Lower leg skin (tissue), 4 donors: Measurements from ENCODE around the gene GLS. TPM values are rescaled to one million over a fixed set of nuclear protein-coding genes. Genes with fewer than 3 reads are reported as not detected.

Experiments used
- DNase-seq, 2 donors: peaks; one replicate each; pipeline ENCODE4 v3.0.0-alpha.2; 2019; ENCODE audit warnings: low spot score in 2 of 2
- H3K4me3 ChIP-seq: fragments of 200-600 bp; sonication (generic); 2 replicates; pipeline ENCODE4 v1.5.1; 2017; ENCODE audit warnings: mild to moderate bottlenecking, low read depth; ENCODE audit not compliant: poor library complexity, severe bottlenecking
- POLR2A ChIP-seq, 2 donors: fragments of 450-650 bp; IDR thresholded peaks; one replicate each; pipeline ENCODE4 v1.6.1; 2016 to 2017; ENCODE audit warnings: antibody characterized with exemption in 2 of 2, mild to moderate bottlenecking in 1 of 2, moderate library complexity in 1 of 2
- WGBS, 2 donors: methylation state at CpG; one replicate each; pipeline ENCODE4 v1.1.5; 2018; 5-methylcytosine and 5-hydroxymethylcytosine counted together
- intact Hi-C: fragments of 100-400 bp; cut with DNase I; formaldehyde crosslinking; loops from one replicate; pipeline ENCODE4 v1.15.0; 2023; ENCODE audit warnings: low total_unique reads
- total RNA-seq, 4 donors: library from RNA; depleted of rRNA; stranded (reverse); fragments of >200 nt; gene quantifications; one replicate each; pipeline ENCODE4 v1.1.0, GENCODE V29; 2016
- TF ChIP-seq, protein P1 (sequence below), 3 donors: fragments of 450-650 bp; IDR thresholded peaks; one replicate each; pipeline ENCODE4 v1.5.1; 2016; ENCODE audit warnings: antibody characterized with exemption in 3 of 3, mild to moderate bottlenecking in 3 of 3, moderate library complexity in 2 of 3

Gene GLS
- total RNA-seq, 4 donors from 2014 or later: 55.3 to 86.2 (median 67.6) TPM

DNA sequence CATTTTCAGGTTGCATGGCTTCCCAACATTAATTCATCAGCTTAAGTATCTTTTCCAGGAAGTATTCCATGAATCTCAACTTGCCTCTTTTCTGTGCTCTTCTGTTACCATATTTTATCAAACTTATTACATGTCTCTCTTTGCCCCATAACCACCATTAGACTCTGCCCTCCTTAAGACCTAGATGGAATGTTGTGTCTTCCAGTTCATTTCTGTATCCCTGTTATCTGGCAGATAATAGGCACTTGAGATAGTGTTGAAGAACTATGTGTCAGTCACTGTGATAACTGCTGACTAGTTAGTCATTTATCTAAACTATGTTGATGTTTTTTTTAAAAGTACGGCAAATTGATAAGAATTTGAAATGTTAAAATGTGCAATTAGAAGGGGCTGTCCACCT, 41.8 kb downstream of the GLS start:
- WGBS, 2 donors: 96% methylated on average over 1 of the region's 1 CpG
- no peak for TF ChIP-seq POLR2A (IDR thresholded peaks at IDR 0.05)
- TF ChIP-seq, protein P1, sequence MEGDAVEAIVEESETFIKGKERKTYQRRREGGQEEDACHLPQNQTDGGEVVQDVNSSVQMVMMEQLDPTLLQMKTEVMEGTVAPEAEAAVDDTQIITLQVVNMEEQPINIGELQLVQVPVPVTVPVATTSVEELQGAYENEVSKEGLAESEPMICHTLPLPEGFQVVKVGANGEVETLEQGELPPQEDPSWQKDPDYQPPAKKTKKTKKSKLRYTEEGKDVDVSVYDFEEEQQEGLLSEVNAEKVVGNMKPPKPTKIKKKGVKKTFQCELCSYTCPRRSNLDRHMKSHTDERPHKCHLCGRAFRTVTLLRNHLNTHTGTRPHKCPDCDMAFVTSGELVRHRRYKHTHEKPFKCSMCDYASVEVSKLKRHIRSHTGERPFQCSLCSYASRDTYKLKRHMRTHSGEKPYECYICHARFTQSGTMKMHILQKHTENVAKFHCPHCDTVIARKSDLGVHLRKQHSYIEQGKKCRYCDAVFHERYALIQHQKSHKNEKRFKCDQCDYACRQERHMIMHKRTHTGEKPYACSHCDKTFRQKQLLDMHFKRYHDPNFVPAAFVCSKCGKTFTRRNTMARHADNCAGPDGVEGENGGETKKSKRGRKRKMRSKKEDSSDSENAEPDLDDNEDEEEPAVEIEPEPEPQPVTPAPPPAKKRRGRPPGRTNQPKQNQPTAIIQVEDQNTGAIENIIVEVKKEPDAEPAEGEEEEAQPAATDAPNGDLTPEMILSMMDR (IDR thresholded peaks at IDR 0.05): no peak
- no peak overlapping the region for H3K4me3 ChIP-seq
- no peak for DNase-seq
- intact Hi-C loops: no loop called here

- intact Hi-C loops: no loop called here
- DNase-seq: no peak
- no peak overlapping the region for H3K4me3 ChIP-seq
- TF ChIP-seq POLR2A (IDR thresholded peaks at IDR 0.05): no peak
- TF ChIP-seq, protein P1 (IDR thresholded peaks at IDR 0.05): no peak
- 60 to 68% methylated on average over 2 of the region's 2 CpGs for WGBS, 2 donors
Observed at GRCh38 chr2:190927301-190927700, 46.7 kb downstream of the GLS start.

DNA sequence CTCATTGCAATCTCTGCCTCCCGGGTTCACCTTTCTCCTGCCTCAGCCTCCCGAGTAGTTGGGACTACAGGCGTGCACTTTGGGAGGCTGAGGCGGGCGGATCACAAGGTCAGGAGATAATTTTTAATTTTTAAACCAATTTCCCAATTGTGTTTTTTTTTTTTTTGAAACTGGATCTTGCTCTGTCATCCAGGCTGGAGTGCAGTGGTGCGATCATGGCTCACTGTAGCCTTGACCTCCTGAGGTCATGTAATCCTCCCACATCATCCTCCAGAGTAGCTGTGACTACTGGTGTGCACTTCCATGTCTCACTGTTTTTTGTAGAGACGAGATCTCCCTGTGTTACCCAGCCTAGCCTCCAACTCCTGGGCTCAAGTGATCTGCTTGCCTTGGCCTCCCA, 49.3 kb downstream of the GLS start:
- intact Hi-C loops: no loop called here
- H3K4me3 ChIP-seq: no peak overlapping the region
- no peak for DNase-seq
- WGBS, 2 donors: 96 to 97% methylated on average over 7 of the region's 7 CpGs
- TF ChIP-seq, protein P1 (IDR thresholded peaks at IDR 0.05): no peak
- no peak for TF ChIP-seq POLR2A (IDR thresholded peaks at IDR 0.05)

DNA sequence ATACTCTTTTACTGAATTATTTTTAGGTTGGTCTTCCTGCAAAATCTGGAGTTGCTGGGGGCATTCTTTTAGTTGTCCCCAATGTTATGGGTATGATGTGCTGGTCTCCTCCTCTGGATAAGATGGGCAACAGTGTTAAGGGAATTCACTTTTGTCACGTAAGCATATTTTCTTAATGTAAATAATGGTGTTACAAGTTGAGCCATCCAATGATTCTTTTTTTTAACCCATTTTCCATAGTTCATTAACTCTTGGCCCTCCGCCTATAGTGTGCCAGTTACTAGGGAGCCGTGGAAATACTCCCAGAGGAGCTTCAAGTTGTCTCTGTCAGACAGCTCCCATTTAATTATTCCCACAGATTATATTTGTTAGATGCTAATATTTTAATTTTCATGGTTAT, 49.8 kb downstream of the GLS start:
- intact Hi-C loops: no loop called here
- H3K4me3 ChIP-seq: no peak overlapping the region
- no peak for DNase-seq
- TF ChIP-seq, protein P1 (IDR thresholded peaks at IDR 0.05): no peak
- no peak for TF ChIP-seq POLR2A (IDR thresholded peaks at IDR 0.05)
- 95% methylated on average over 3 of the region's 3 CpGs for WGBS, 2 donors

- WGBS, 2 donors: 84% methylated on average over 1 of the region's 1 CpG
- H3K4me3 ChIP-seq: no peak overlapping the region
- DNase-seq: no peak
- no peak for TF ChIP-seq POLR2A (IDR thresholded peaks at IDR 0.05)
- TF ChIP-seq, protein P1 (IDR thresholded peaks at IDR 0.05): no peak
- intact Hi-C loops: no loop called here
Observed at GRCh38 chr2:190932514-190932913, 51.9 kb downstream of the GLS start.

DNA sequence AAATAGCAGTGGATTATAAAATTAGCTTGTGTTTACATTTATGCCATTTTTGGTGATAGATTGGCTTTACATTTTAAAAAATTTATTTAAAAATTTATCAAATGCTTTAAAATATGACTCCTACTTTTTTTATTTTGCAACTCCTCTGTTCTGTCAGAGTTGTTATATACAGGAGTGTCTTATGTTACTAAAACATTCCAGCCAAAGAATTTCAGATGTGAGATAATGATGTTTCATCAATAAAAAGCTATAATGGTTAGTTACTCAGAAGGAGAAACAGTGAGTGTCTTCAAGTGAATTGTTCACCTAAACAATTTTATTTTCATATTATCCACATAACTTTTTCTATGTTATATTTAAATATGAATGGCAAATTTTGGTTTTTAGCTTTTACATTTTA, 52.7 kb downstream of the GLS start:
- intact Hi-C loops: no loop called here
- H3K4me3 ChIP-seq: no peak overlapping the region
- DNase-seq: no peak
- TF ChIP-seq POLR2A (IDR thresholded peaks at IDR 0.05): no peak
- TF ChIP-seq, protein P1 (IDR thresholded peaks at IDR 0.05): no peak
